Activated gamma-delta T cell treated with anti-CD3 and anti-CD28 coated beads, Interleukin-2, amount 50 U/mL, for 16 hours (primary cell): ENCODE data around the gene KIAA1671.
A peak's percentile ranks its signal among the peaks of the same experiment; 100 is the strongest.

ENCODE experiments used
- DNase-seq: peaks from one replicate; pipeline ENCODE4 v3.0.0-alpha.2; 2020; ENCODE audit warnings: low read depth

Gene KIAA1671

GRCh38 chr22:25045159-25045558 lies 92.6 kb downstream of the KIAA1671 start:
- no peak for DNase-seq

GRCh38 chr22:25048071-25048470 lies 95.6 kb downstream of the KIAA1671 start:
- no peak for DNase-seq

GRCh38 chr22:25048659-25049647 lies 96.4 kb downstream of the KIAA1671 start:
- peak; percentile 61 for DNase-seq

- no peak for DNase-seq
Observed at GRCh38 chr22:25049770-25050169, 97.3 kb downstream of the KIAA1671 start.

GRCh38 chr22:25050566-25050965 lies 98.0 kb downstream of the KIAA1671 start:
- DNase-seq = no peak

GRCh38 chr22:25051073-25051472 lies 98.6 kb downstream of the KIAA1671 start:
- DNase-seq = no peak

GRCh38 chr22:25051983-25052710 lies 99.6 kb downstream of the KIAA1671 start:
- no peak for DNase-seq

GRCh38 chr22:25053153-25053805 lies 100.8 kb downstream of the KIAA1671 start:
- no peak for DNase-seq

DNA sequence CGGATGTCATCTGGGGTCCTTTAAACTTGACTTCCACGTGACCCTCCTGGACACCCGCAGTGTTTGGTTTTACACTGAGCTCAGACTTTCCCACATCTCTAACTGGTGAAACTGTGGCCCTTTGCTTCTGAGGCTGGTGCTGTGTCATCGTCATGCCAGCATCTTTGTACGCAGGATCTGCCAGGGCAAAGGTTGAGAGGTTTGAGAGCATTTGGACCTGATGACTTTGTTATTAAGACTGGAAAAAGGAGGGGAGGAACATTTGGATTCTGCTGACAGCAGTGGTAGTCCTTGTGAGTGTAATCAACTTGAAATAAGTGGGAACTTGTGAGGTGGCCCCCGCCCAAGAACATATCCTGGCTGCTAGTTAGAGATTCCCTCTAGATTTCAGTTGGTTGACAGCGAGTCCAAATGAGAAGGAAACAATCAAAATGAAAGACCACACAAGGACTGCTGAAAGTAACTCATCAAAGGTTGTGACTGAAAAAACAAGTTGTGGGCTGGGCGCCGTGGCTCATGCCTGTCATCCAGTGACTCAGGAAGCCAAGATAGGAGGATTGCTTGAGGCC lies 102.5 kb downstream of the KIAA1671 start:
- no peak for DNase-seq

DNA sequence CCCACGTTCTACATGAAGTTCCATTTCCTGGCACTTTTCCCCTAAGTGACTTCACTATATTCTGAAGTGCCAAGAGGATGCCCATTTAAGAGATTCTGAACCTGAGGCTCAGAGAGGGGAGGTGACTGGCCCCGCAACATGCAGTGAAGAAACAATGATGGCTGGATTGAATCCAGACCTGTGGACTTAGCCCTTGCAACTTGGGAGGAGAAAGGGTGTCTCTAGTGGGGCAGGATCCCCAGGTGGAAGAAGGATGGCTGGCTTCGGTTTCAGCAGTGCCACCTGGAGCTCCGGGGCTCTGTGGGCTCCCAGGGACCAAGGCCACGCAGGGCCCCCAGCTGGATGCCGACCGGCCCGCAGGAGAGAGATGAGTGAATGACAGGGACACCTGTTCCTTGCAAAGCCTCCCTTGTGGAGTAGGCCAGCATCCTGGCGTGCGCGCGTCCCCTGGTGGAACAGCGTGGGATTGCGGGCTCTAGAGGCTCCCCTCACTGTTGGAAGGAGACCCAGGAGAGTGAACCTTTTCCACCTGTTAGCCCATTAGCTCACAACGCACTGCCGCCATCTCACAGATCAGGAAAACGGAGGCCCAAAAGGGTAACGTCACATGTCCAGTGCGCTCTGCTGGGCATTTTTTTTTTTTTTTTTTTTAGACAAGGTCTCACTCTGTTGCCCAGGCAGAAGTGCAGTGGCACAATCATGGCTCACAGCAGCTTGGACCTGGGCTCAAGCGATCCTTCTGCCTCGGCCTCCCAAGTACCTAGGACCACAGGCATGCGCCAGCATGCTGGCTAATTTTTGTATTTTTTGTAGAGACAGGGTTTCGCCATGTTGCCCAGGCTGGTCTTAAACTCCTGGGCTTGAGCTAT lies 104.7 kb downstream of the KIAA1671 start:
- peak; percentile 55 for DNase-seq

DNA sequence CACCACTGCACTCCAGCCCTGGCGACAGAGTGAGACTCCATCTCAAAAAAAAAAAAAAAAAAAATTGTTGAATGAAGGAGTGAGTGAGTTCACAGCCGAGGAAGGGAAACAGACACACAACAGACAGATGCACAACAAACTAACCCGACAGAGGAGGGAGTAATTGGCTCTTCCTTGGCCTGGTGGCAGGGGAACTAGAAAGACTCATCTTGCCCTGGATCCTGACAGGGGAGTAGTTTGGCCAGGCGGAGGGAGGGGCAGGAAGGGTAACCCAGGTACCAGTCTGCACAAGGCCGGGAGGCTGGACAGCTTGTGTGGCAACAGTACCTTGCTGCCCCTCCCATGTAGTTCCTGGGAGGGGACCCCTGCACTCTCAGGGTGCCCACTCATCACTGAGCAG lies 106.9 kb downstream of the KIAA1671 start:
- DNase-seq = no peak

- DNase-seq = no peak
Observed at GRCh38 chr22:25060522-25061071, 108.1 kb downstream of the KIAA1671 start.

GRCh38 chr22:25061134-25061533 lies 108.6 kb downstream of the KIAA1671 start:
- no peak for DNase-seq

- DNase-seq = no peak
Observed at GRCh38 chr22:25061605-25062376, 109.3 kb downstream of the KIAA1671 start.

GRCh38 chr22:25062386-25063085 lies 110.0 kb downstream of the KIAA1671 start:
- DNase-seq = peak; percentile 69

- no peak for DNase-seq
Observed at GRCh38 chr22:25064894-25065560, 112.5 kb downstream of the KIAA1671 start.

GRCh38 chr22:25066861-25067435 lies 114.4 kb downstream of the KIAA1671 start:
- no peak for DNase-seq

- peak; percentile 77 for DNase-seq
Observed at GRCh38 chr22:25067851-25068421, 115.4 kb downstream of the KIAA1671 start.
